GM12875 (cell line): ENCODE measurements around the gene PTPN21.

Source experiments
- H3K4me3 ChIP-seq: one replicate; pipeline ENCODE4 v1.5.1; 2011; ENCODE audit warnings: low read depth, low read length, control low read depth
- CTCF ChIP-seq: IDR thresholded peaks from 2 replicates; pipeline ENCODE4 v1.5.1; 2011; ENCODE audit warnings: low read depth, mild to moderate bottlenecking, control low read depth, inconsistent platforms, low read length, moderate library complexity, borderline replicate concordance; ENCODE audit not compliant: insufficient read depth

PTPN21 gene

DNA sequence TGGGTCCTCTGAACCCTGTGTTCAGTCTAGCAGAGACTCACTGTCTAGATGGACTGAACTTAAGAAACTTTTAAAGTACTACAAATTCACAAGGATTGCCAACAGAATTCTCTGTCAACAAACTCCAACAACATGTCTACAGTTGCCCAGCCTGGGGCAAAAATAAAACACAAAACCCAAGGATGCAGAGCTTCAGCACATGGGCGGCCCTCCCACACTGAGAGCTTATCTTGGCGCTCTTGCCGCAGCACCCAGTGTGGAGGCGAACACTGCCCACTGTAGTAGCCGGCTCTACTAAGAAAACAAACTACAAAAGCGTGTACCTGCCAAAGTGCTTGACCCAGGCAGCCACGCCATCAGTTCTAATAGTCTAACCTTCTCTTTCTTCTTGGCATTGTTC, 66.7 kb downstream of the PTPN21 start:
- TF ChIP-seq CTCF: no peak
- no peak overlapping the region for H3K4me3 ChIP-seq

- TF ChIP-seq CTCF: no peak
- H3K4me3 ChIP-seq: no peak overlapping the region
Observed at GRCh38 chr14:88482524-88482923, 72.3 kb downstream of the PTPN21 start.

DNA sequence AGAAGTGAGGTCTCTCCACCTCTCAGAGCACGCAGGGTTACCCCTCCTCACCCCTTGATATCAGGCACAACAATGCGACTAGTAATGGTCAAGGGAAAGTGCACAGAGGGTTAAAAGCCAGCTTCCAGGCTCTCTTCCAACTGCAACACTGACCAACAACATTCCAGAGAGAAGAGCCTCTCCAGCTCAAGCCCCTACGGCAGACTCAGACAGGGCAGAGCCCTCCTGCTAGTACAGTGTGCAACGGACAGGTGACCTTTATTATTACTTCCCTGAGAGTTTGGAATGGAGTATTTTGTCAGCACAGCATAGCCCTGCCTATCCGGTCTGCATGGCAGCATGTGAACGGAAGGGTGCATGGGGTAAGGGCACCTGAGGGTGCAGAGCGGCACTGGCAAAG, 73.0 kb downstream of the PTPN21 start:
- no peak overlapping the region for H3K4me3 ChIP-seq
- TF ChIP-seq CTCF: no peak

DNA sequence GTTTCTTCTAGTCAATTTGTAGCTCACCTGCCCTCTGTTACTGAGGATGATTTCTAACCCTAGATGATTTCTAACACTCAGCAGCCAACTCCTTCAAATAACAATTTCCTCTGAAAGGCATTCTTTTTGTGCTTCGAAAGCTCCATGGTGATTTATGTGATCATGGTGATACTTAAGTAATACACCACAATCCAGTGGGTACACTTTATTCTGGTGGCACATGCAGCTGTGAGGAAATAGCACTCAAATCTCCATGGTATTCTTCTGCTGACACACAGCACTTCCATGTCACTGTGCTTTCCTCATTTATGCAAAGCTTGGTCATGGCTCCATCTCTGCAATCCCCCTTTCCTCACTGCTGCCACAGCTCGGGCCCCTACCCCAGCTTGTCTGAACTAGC, 73.7 kb downstream of the PTPN21 start:
- no peak for TF ChIP-seq CTCF
- H3K4me3 ChIP-seq: no peak overlapping the region

DNA sequence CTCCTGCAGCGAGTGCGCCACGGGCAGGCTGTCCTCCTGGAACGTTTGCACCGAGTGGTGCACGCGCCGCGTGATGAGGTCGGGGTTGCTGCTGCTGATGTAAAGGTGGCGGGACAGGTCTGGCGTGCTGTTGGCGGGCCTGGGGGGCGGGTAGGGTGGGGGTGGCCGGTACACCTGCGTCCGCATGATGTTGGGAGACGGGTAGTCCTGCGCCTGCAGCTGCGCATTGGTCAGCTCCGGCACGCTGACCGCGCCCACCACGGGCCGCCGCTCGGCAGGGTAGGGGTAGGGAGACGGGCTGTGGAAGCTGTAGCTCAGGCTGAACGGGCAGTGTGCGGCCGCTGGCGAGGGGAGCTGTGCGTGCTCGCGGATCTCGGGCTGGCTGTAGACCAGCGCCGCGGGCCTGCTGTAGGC, 75.2 kb downstream of the PTPN21 start:
- no peak for TF ChIP-seq CTCF

GRCh38 chr14:88478931-88479330, 75.9 kb downstream of the PTPN21 start:
- H3K4me3 ChIP-seq: no peak overlapping the region
- TF ChIP-seq CTCF: no peak

More for the DNA sequence above, 75.2 kb downstream of the PTPN21 start:
- H3K4me3 ChIP-seq: no peak overlapping the region

DNA sequence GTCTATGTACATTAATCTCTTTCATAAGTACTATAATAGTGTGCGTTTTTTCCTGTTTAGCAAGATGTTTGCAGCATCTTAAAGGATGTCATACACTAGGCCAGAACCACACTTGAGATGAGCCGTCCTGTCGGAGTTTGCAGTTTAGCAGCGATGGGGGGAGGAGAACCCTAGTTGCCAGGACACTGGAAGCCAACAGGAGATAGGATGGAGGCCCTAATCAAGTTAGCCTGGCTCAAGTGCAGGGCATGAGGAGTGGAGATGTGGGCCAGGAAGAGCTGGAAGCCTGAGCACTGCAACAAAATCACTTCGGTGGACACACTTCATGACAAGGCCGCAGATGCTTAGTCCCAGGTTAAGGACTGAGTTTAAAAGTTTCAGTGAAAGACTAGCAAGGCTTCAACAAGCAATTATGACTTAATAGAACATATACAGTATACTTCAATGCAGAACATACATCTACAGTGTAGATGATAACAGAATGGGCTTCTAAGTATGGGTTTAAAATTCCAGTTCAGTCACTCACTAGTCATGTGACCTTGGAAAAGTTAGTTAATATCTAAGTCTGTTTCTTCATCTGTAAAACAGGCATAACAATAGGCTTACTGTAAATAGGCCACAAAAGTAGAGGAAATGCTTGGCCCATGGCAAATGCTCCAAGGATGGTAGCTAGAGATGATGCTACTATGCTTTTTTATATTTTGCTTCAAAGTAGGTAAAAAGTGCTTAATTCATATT, 77.1 kb downstream of the PTPN21 start:
- no peak overlapping the region for H3K4me3 ChIP-seq
- TF ChIP-seq CTCF: no peak
